ENCODE data around the gene CCDC74A. TPM values are rescaled to one million over a fixed set of nuclear protein-coding genes. Genes with fewer than 3 reads are reported as not detected.
"Not testable (repeated sequence)": the region's sequence is repeated elsewhere in the genome, so short reads cannot be mapped to it uniquely, and the experiment has no call there.

Gene CCDC74A
- total RNA-seq, 1 donor from 2014 or later: 9.1 TPM

GRCh38 chr2:131556998-131557397 is 29.3 kb downstream of the CCDC74A start:
- DNase-seq (ENCODE audit: low read depth): no peak

GRCh38 chr2:131557558-131558321 is 30.1 kb downstream of the CCDC74A start:
- DNase-seq (ENCODE audit: low read depth): no peak

GRCh38 chr2:131566371-131566770 is 38.7 kb downstream of the CCDC74A start:
- DNase-seq (ENCODE audit: low read depth): no peak

- no peak for DNase-seq (ENCODE audit: low read depth)
Observed at GRCh38 chr2:131567891-131568290, 40.2 kb downstream of the CCDC74A start.

- DNase-seq (ENCODE audit: low read depth): not testable (repeated sequence)
Observed at GRCh38 chr2:131568401-131568800, 40.7 kb downstream of the CCDC74A start.

- DNase-seq (ENCODE audit: low read depth): no peak
Observed at GRCh38 chr2:131572175-131572574, 44.5 kb downstream of the CCDC74A start.

- DNase-seq (ENCODE audit: low read depth): no peak
Observed at GRCh38 chr2:131577812-131578211, 50.1 kb downstream of the CCDC74A start.

- DNase-seq (ENCODE audit: low read depth): no peak
Observed at GRCh38 chr2:131580187-131580586, 52.5 kb downstream of the CCDC74A start.

Other genes with a start within 250 kb of the CCDC74A start
- 0.10 TPM in 1 of 2 replicates, not detected in the other for gene RAB6D, start 163.7 kb upstream of the CCDC74A start, total RNA-seq
- gene TUBA3D, start 51.8 kb upstream of the CCDC74A start, total RNA-seq: not detected in 2 replicates
- gene MZT2A, start 35.5 kb upstream of the CCDC74A start, total RNA-seq: 62.6 and 253 TPM in 2 replicates

All from renal cortical epithelial cell (primary cell).